ENCODE data around the gene KCNJ13.

DNA sequence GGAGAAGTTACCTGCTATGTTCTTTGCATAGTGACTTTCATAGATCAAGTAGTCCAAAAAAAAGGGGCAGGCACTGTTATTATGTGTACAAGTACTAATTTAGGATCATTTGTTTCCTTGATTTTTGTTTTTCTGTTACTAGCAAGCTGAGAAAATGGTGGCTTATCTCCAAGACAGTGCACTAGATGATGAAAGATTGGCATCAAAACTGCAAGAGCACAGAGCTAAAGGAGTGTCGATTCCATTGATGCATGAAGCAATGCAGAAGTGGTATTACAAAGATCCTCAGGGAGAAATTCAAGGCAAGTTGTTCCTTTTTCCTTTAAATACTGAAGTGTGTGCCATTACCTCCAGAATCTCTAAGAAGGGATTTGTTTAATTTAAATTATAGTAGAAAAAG lies 19.6 kb upstream of the KCNJ13 start:
- TF ChIP-seq, protein P1, sequence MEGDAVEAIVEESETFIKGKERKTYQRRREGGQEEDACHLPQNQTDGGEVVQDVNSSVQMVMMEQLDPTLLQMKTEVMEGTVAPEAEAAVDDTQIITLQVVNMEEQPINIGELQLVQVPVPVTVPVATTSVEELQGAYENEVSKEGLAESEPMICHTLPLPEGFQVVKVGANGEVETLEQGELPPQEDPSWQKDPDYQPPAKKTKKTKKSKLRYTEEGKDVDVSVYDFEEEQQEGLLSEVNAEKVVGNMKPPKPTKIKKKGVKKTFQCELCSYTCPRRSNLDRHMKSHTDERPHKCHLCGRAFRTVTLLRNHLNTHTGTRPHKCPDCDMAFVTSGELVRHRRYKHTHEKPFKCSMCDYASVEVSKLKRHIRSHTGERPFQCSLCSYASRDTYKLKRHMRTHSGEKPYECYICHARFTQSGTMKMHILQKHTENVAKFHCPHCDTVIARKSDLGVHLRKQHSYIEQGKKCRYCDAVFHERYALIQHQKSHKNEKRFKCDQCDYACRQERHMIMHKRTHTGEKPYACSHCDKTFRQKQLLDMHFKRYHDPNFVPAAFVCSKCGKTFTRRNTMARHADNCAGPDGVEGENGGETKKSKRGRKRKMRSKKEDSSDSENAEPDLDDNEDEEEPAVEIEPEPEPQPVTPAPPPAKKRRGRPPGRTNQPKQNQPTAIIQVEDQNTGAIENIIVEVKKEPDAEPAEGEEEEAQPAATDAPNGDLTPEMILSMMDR (IDR thresholded peaks at IDR 0.05), result no peak
- TF ChIP-seq POLR2A (IDR thresholded peaks at IDR 0.05), result no peak
- TF ChIP-seq POLR2AphosphoS5 (IDR thresholded peaks at IDR 0.05), result no peak

All from transverse colon (tissue), 4 donors.